ENCODE results near the gene USH1G. TPM values are rescaled to one million over a fixed set of nuclear protein-coding genes. Genes with fewer than 3 reads are reported as not detected.

Gene USH1G
- total RNA-seq, 1 donor from 2014 or later = 0.56 TPM

DNA sequence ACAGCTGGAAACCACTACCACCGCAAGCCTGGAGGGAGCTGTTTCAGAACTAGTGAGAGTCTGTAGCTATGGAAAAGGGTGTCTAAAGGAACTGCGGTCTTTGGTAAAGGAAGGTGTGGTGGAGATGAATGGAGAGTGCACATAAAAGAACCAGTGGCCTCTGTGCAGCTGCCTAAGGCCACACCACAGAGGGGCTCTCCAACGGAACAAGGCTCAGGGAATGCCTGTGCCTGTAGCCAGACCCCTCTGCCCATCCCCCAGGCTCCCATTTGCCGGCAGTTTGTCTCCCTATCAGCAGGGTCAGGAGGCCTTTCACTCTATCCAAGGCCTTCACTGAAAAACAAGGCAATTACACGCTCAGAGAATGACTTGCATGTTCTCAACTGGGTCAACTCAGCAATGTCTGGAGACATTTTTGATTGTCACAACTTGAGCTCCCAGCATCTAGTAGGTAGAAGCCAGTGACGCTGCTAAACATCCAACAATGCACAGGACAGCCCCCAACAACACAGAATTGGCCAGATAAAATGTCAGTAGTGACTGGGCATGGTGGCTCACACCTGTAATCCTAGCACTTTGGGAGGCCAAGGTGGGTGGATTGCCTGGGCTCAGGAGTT lies 47.0 kb downstream of the USH1G start:
- H3K9me3 Mint-ChIP-seq = no peaks in the 10 kb centered on the region
- H3K36me3 Mint-ChIP-seq = peaks cover 3% of the 10 kb centered on the region
- H3K4me1 Mint-ChIP-seq (ENCODE audit: unreplicated experiment) = peaks cover 12% of the 10 kb centered on the region
- peak overlapping the region; percentile 3 for H3K4me3 Mint-ChIP-seq
- peak overlapping the region; percentile 14 for H3K27ac Mint-ChIP-seq
- peaks cover 15% of the 10 kb centered on the region for H3K27me3 Mint-ChIP-seq
- no peak for TF ChIP-seq CTCF (conservative IDR thresholded peaks at IDR 0.05)
- no peak for DNase-seq (ENCODE audit: extremely low spot score, unreplicated experiment)

DNA sequence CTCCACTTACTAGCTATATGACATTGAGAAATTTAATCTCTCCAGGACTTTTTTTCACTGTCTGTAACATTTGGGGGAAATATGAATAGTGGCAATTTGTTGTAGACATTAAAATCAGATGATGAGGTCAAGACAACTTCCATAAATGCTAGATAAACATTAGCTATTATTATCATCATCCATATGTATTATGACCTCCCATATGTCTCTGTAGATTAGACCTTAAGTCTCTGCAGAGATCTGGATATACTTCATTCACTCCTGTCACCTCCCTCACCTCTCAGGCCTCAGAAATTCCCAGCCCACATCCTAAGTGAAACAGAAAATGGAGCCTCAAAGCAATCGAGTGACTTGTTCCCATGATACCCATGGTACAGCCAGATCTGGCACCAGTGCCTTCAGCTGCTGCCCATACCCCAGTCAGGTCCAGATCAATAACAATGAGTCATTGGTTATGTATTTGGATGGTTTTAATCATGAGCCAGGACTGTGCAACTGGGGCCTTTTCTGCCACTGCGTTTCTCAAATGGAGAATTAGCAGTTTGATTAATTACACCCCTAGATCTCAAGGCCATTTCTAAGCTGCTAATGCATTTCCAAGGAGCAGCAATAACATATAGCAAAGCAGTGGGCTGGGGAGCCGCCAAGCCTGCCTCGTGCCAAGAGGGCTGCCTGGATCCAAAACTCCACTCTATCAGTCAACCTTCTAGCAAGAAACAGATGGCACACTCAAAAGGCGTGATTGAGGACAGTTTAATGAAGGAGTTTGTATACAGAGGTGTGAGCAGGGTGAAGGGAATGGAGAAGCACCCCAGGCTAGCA lies 47.7 kb downstream of the USH1G start:
- TF ChIP-seq CTCF (conservative IDR thresholded peaks at IDR 0.05) = no peak
- Mint-ChIP-seq H3K36me3 (peaks cover 3% of the 10 kb centered on the region), H3K4me3 (peak overlapping the region; percentile 23), H3K27ac (peak overlapping the region; percentile 14), H3K4me1 (ENCODE audit: unreplicated experiment) (peaks cover 12% of the 10 kb centered on the region), H3K27me3 (peaks cover 11% of the 10 kb centered on the region), H3K9me3 (no peaks in the 10 kb centered on the region)
- no peak for DNase-seq (ENCODE audit: extremely low spot score, unreplicated experiment)

GRCh38 chr17:74874615-74875037 lies 48.4 kb downstream of the USH1G start:
- H3K36me3 Mint-ChIP-seq = peaks cover 4% of the 10 kb centered on the region
- H3K4me3 Mint-ChIP-seq = peak overlapping the region; percentile 14
- no peak overlapping the region for H3K27ac Mint-ChIP-seq
- DNase-seq (ENCODE audit: extremely low spot score, unreplicated experiment) = no peak
- peaks cover 8% of the 10 kb centered on the region for H3K27me3 Mint-ChIP-seq
- peaks cover 14% of the 10 kb centered on the region for H3K4me1 Mint-ChIP-seq (ENCODE audit: unreplicated experiment)
- no peaks in the 10 kb centered on the region for H3K9me3 Mint-ChIP-seq
- no peak for TF ChIP-seq CTCF (conservative IDR thresholded peaks at IDR 0.05)

GRCh38 chr17:74873874-74874614 lies 49.0 kb downstream of the USH1G start:
- peaks cover 7% of the 10 kb centered on the region for H3K27me3 Mint-ChIP-seq
- H3K36me3 Mint-ChIP-seq = peaks cover 7% of the 10 kb centered on the region
- H3K27ac Mint-ChIP-seq = peak overlapping the region; percentile 99
- no peaks in the 10 kb centered on the region for H3K9me3 Mint-ChIP-seq
- H3K4me1 Mint-ChIP-seq (ENCODE audit: unreplicated experiment) = peaks cover 18% of the 10 kb centered on the region
- no peak for TF ChIP-seq CTCF (conservative IDR thresholded peaks at IDR 0.05)
- no peak for DNase-seq (ENCODE audit: extremely low spot score, unreplicated experiment)
- peak overlapping the region; percentile 98 for H3K4me3 Mint-ChIP-seq

GRCh38 chr17:74873037-74873873 lies 49.8 kb downstream of the USH1G start:
- Mint-ChIP-seq H3K4me1 (ENCODE audit: unreplicated experiment) (peaks cover 18% of the 10 kb centered on the region), H3K4me3 (peak overlapping the region; percentile 98), H3K27ac (peak overlapping the region; percentile 99), H3K27me3 (peaks cover 7% of the 10 kb centered on the region), H3K36me3 (peaks cover 7% of the 10 kb centered on the region), H3K9me3 (no peaks in the 10 kb centered on the region)
- DNase-seq (ENCODE audit: extremely low spot score, unreplicated experiment) = peak; percentile 99
- TF ChIP-seq CTCF (conservative IDR thresholded peaks at IDR 0.05) = no peak

Data from type B pancreatic cell (in vitro differentiated cells).